Right lobe of liver (tissue), 4 donors: ENCODE data around the gene TMEM92.

Source experiments
- POLR2A ChIP-seq: fragments of 450-650 bp; IDR thresholded peaks from one replicate; pipeline ENCODE4 v1.6.1; 2017; ENCODE audit warnings: antibody characterized with exemption, mild to moderate bottlenecking
- TF ChIP-seq, protein P1 (sequence below), 4 donors: fragments of 200-600 bp in 3 of 4; fragments of 450-650 bp in 1 of 4; IDR thresholded peaks; one replicate each; pipeline versions ENCODE4 v1.5.1 to v1.8.0; 2016 to 2022; ENCODE audit warnings: antibody characterized with exemption in 4 of 4, mild to moderate bottlenecking in 2 of 4
- donor health status: DM: no; HTN: no; CAD: no.
- donor health status: DM: no; HTN: no; CAD: no.
- donor health status: DM: no; HTN: yes; CAD: no.

- TF ChIP-seq, protein P1, sequence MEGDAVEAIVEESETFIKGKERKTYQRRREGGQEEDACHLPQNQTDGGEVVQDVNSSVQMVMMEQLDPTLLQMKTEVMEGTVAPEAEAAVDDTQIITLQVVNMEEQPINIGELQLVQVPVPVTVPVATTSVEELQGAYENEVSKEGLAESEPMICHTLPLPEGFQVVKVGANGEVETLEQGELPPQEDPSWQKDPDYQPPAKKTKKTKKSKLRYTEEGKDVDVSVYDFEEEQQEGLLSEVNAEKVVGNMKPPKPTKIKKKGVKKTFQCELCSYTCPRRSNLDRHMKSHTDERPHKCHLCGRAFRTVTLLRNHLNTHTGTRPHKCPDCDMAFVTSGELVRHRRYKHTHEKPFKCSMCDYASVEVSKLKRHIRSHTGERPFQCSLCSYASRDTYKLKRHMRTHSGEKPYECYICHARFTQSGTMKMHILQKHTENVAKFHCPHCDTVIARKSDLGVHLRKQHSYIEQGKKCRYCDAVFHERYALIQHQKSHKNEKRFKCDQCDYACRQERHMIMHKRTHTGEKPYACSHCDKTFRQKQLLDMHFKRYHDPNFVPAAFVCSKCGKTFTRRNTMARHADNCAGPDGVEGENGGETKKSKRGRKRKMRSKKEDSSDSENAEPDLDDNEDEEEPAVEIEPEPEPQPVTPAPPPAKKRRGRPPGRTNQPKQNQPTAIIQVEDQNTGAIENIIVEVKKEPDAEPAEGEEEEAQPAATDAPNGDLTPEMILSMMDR (IDR thresholded peaks at IDR 0.05), result no peak
- TF ChIP-seq POLR2A, result no peak
These were observed 48.8 kb downstream of the TMEM92 start for GRCh38 chr17:50323060-50323459.
